H1 (cell line): Measurements from ENCODE around the gene HOXC5. TPM values are rescaled to one million over a fixed set of nuclear protein-coding genes. Genes with fewer than 3 reads are reported as not detected.

ENCODE experiments used
- CTCF ChIA-PET: fragments of 300-600 bp; sonication (Branson Sonifier 250); formaldehyde crosslinking; loops from one replicate; lab custom pipeline; 2021; ENCODE audit not compliant: partially characterized antibody; lab: Charles Lee
- POLR2A ChIA-PET: fragments of 300-600 bp; sonication (Branson Sonifier 250); formaldehyde crosslinking; loops from one replicate; lab custom pipeline; 2021; ENCODE audit warnings: inconsistent platforms; ENCODE audit not compliant: partially characterized antibody; lab: Charles Lee
- DNase-seq, 2 experiments: peaks; one replicate each; pipeline versions ENCODE4 v3.0.0 to v3.0.0-alpha.2; 2010 to 2022; ENCODE audit warnings: low spot score in 2 of 2, low read depth in 1 of 2, mixed read lengths in 1 of 2
- FAIRE-seq: peaks from 2 replicates; lab custom pipeline; 2011; peaks lifted over from hg19 to GRCh38; lab: Jason Lieb, UNC
- H2AFZ ChIP-seq: 2 replicates; pipeline ENCODE4 v1.8.1; 2012; ENCODE audit warnings: low read length, inconsistent platforms
- H2AK5ac ChIP-seq: 2 replicates; pipeline ENCODE4 v1.6.1; 2013; ENCODE audit warnings: low read depth, low read length
- H2BK120ac ChIP-seq: replicated peaks from 2 replicates; pipeline ENCODE3; 2013; ENCODE audit warnings: low read depth, low read length, inconsistent platforms
- H2BK12ac ChIP-seq: 2 replicates; pipeline ENCODE4 v1.6.1; 2013; ENCODE audit warnings: low read depth, low read length
- H2BK15ac ChIP-seq: 2 replicates; pipeline ENCODE4 v1.6.1; 2013; ENCODE audit warnings: low read length
- H2BK20ac ChIP-seq: 2 replicates; pipeline ENCODE4 v1.6.1; 2013; ENCODE audit warnings: low read length
- H2BK5ac ChIP-seq: 2 replicates; pipeline ENCODE4 v1.6.1; 2013; ENCODE audit warnings: low read depth, low read length
- H3K14ac ChIP-seq: 2 replicates; pipeline ENCODE4 v1.6.1; 2013; ENCODE audit warnings: inconsistent platforms; ENCODE audit not compliant: insufficient read length
- H3K18ac ChIP-seq: 2 replicates; pipeline ENCODE4 v1.6.1; 2013; ENCODE audit warnings: low read length; ENCODE audit errors: extremely low read depth
- H3K23ac ChIP-seq: 2 replicates; pipeline ENCODE4 v1.6.1; 2013; ENCODE audit warnings: inconsistent platforms; ENCODE audit not compliant: insufficient read length
- H3K23me2 ChIP-seq: 2 replicates; pipeline ENCODE4 v1.6.1; 2013; ENCODE audit warnings: low read depth, low read length
- H3K27ac ChIP-seq: 2 replicates; pipeline ENCODE4 v1.6.1; 2011; ENCODE audit warnings: low read depth, low read length, inconsistent platforms
- H3K27me3 ChIP-seq, 4 experiments: replicated peaks in 1 of 4; 1 replicate in 1 of 4; 2 replicates in 3 of 4; pipeline versions ENCODE4 v1.6.1 to v1.8.1; 2011 to 2013; ENCODE audit warnings: low read length in 3 of 4, mild to moderate bottlenecking in 3 of 4, inconsistent platforms in 2 of 4, mixed read lengths in 2 of 4, moderate library complexity in 1 of 4; ENCODE audit not compliant: control insufficient read depth in 3 of 4, insufficient read depth in 3 of 4; ENCODE audit errors: extremely low read depth in 1 of 4
- H3K36me3 ChIP-seq, 4 experiments: 2 replicates each; pipeline versions ENCODE4 v1.6.1 to v1.8.1; 2011 to 2013; ENCODE audit warnings: mild to moderate bottlenecking in 4 of 4, low read length in 3 of 4, moderate library complexity in 2 of 4, control low read depth in 1 of 4, inconsistent platforms in 1 of 4; ENCODE audit not compliant: insufficient read depth in 4 of 4, control insufficient read depth in 2 of 4
- H3K4ac ChIP-seq: replicated peaks from 2 replicates; pipeline ENCODE3; 2013; ENCODE audit warnings: low read length, low read depth, mixed read lengths, inconsistent platforms; ENCODE audit not compliant: insufficient read length
- H3K4me1 ChIP-seq, 4 experiments: replicated peaks in 1 of 4; 1 replicate in 1 of 4; 2 replicates in 3 of 4; pipeline versions ENCODE4 v1.6.1 to v1.8.1; 2011 to 2013; ENCODE audit warnings: low read length in 3 of 4, inconsistent platforms in 2 of 4, mixed read lengths in 1 of 4; ENCODE audit not compliant: insufficient read depth in 4 of 4, control insufficient read depth in 3 of 4
- H3K4me2 ChIP-seq, 2 experiments: 2 replicates each; pipeline versions ENCODE4 v1.6.1 to v1.8.1; 2011 to 2013; ENCODE audit warnings: low read depth in 2 of 2, low read length in 2 of 2, control low read depth in 1 of 2, inconsistent platforms in 1 of 2, mild to moderate bottlenecking in 1 of 2; ENCODE audit not compliant: insufficient read depth in 1 of 2
- H3K4me3 ChIP-seq, 4 experiments: fragments of 200-600, 300-600 bp in 1 of 4; sonication (generic), shearing (Covaris generic), sonication (Bioruptor Twin) in 1 of 4; 2 replicates each; pipeline versions ENCODE4 v1.5.1 to v1.8.1; 2011 to 2016; ENCODE audit warnings: low read length in 4 of 4, low read depth in 3 of 4, control low read depth in 2 of 4, inconsistent platforms in 2 of 4, mild to moderate bottlenecking in 2 of 4, mixed read lengths in 1 of 4, moderate library complexity in 1 of 4; ENCODE audit not compliant: insufficient read depth in 2 of 4; ENCODE audit errors: extremely low read depth in 1 of 4
- H3K56ac ChIP-seq: replicated peaks from 2 replicates; pipeline ENCODE3; 2013; ENCODE audit warnings: low read depth, mild to moderate bottlenecking, mixed read lengths, low read length, inconsistent platforms; ENCODE audit not compliant: insufficient read length
- H3K79me1 ChIP-seq: 2 replicates; pipeline ENCODE4 v1.6.1; 2013; ENCODE audit warnings: low read depth, low read length, control low read depth
- H3K79me2 ChIP-seq, 2 experiments: 2 replicates each; pipeline versions ENCODE4 v1.6.1 to v1.8.1; 2012 to 2013; ENCODE audit warnings: low read length in 2 of 2, mild to moderate bottlenecking in 2 of 2, inconsistent platforms in 1 of 2; ENCODE audit not compliant: insufficient read depth in 2 of 2, control insufficient read depth in 1 of 2
- H3K9ac ChIP-seq, 4 experiments: replicated peaks in 1 of 4; 1 replicate in 1 of 4; 2 replicates in 3 of 4; pipeline versions ENCODE4 v1.6.1 to v1.8.1; 2011 to 2013; ENCODE audit warnings: low read depth in 3 of 4, low read length in 3 of 4, control low read depth in 2 of 4, mild to moderate bottlenecking in 2 of 4, moderate library complexity in 2 of 4, inconsistent platforms in 1 of 4; ENCODE audit errors: extremely low read depth in 1 of 4
- H3K9me3 ChIP-seq, 2 experiments: 2 replicates each; pipeline versions ENCODE4 v1.6.1 to v1.8.1; 2012 to 2013; ENCODE audit warnings: mild to moderate bottlenecking in 2 of 2, moderate library complexity in 2 of 2, control low read depth in 1 of 2, inconsistent platforms in 1 of 2, low read depth in 1 of 2, low read length in 1 of 2, mixed read lengths in 1 of 2; ENCODE audit not compliant: insufficient read depth in 2 of 2
- H4K20me1 ChIP-seq, 2 experiments: replicated peaks in 1 of 2; 2 replicates each; pipeline versions ENCODE3 to v1.8.1; 2011 to 2013; ENCODE audit warnings: inconsistent platforms in 2 of 2, low read length in 2 of 2, mild to moderate bottlenecking in 1 of 2; ENCODE audit not compliant: insufficient read depth in 2 of 2, control insufficient read depth in 1 of 2
- H4K5ac ChIP-seq: 2 replicates; pipeline ENCODE4 v1.6.1; 2013; ENCODE audit warnings: low read length, low read depth, mixed read lengths, inconsistent platforms; ENCODE audit not compliant: insufficient read length
- H4K8ac ChIP-seq: 2 replicates; pipeline ENCODE4 v1.8.0; 2013; ENCODE audit warnings: mild to moderate bottlenecking, moderate library complexity, low read length, inconsistent platforms; ENCODE audit not compliant: insufficient read depth; ENCODE audit errors: extremely low read depth
- H4K91ac ChIP-seq: replicated peaks from 2 replicates; pipeline ENCODE3; 2013; ENCODE audit warnings: low read length, mixed read lengths, inconsistent platforms; ENCODE audit not compliant: insufficient read length
- ASH2L ChIP-seq: fragments of 200-600, 300-600 bp; sonication (generic); IDR thresholded peaks from one replicate; pipeline ENCODE4 v1.7.1; 2017; ENCODE audit warnings: low read length
- CBX5 ChIP-seq: fragments of 300-800, 300-1000 bp; sonication (generic); IDR thresholded peaks from 2 replicates; pipeline ENCODE4 v1.7.1; 2016; ENCODE audit warnings: antibody characterized with exemption, low read length, low read depth
- CHD1 ChIP-seq: IDR thresholded peaks from 2 replicates; pipeline ENCODE4 v1.6.1; 2012; ENCODE audit warnings: low read depth, low read length, improper control_type of control experiment
- CHD2 ChIP-seq: IDR thresholded peaks from 2 replicates; pipeline ENCODE4 v1.6.1; 2012; ENCODE audit warnings: low read length, improper control_type of control experiment
- EGR1 ChIP-seq: IDR thresholded peaks from 2 replicates; pipeline ENCODE4 v1.6.1; 2011; ENCODE audit warnings: low read depth, low read length, borderline replicate concordance
- KDM4A ChIP-seq: IDR thresholded peaks from one replicate; pipeline ENCODE4 v1.7.1; 2012; ENCODE audit warnings: low read depth, mild to moderate bottlenecking, moderate library complexity, low read length, inconsistent platforms; ENCODE audit not compliant: severe bottlenecking
- POLR2AphosphoS5 ChIP-seq: IDR thresholded peaks from 2 replicates; pipeline ENCODE4 v1.6.1; 2011; ENCODE audit warnings: low read depth, low read length
- POU5F1 ChIP-seq: IDR thresholded peaks from 2 replicates; pipeline ENCODE4 v1.6.1; 2011; ENCODE audit warnings: low read depth, mild to moderate bottlenecking, low read length, moderate library complexity
- RNF2 ChIP-seq: fragments of 200-900, 300-1000 bp; sonication (generic); IDR thresholded peaks from 2 replicates; pipeline ENCODE4 v1.7.1; 2016; ENCODE audit warnings: borderline replicate concordance, low read depth, mild to moderate bottlenecking, antibody characterized with exemption, low read length; ENCODE audit not compliant: poor library complexity, severe bottlenecking; ENCODE audit errors: missing control alignments
- SUZ12 ChIP-seq: fragments of 200-600 bp; sonication (generic); IDR thresholded peaks from 2 replicates; pipeline ENCODE4 v1.6.1; 2012; ENCODE audit warnings: mild to moderate bottlenecking, inconsistent platforms, low read length, moderate library complexity, mixed read lengths
- TAF7 ChIP-seq: optimal IDR thresholded peaks from 2 replicates; pipeline ENCODE3; 2011; ENCODE audit warnings: low read depth, mild to moderate bottlenecking, inconsistent platforms, low read length, moderate library complexity, borderline replicate concordance
- WGBS, 2 experiments: shearing (Covaris generic) in 1 of 2; methylation state at CpG; one replicate each; pipeline versions ENCODE4 v1.1.6 to v1.1.7; 2013 to 2015; ENCODE audit warnings: low lambda C conversion rate in 2 of 2, mixed read lengths in 2 of 2, inconsistent platforms in 1 of 2, low coverage in 1 of 2, missing lambda C conversion rate in 1 of 2; ENCODE audit not compliant: insufficient replicate concordance in 2 of 2, insufficient coverage in 1 of 2, insufficient read length in 1 of 2; ENCODE audit errors: extremely low coverage in 1 of 2, missing lambda C conversion rate in 1 of 2; 5-methylcytosine and 5-hydroxymethylcytosine counted together
- polyA plus RNA-seq, 7 experiments: library from polyadenylated mRNA; depleted of rRNA in 3 of 7; stranded (reverse) in 5 of 7; unstranded in 2 of 7; fragments of >200 nt in 5 of 7; fragments of 200-250 nt in 2 of 7; gene quantifications; 1 replicate in 5 of 7; 2 replicates in 1 of 7; 4 replicates in 1 of 7; pipeline versions ENCODE4 v1.2.1 to v1.2.3, GENCODE V29; 2011 to 2013; ENCODE audit warnings: missing spikeins in 2 of 7, mixed read lengths in 2 of 7
- total RNA-seq: library from RNA; stranded (reverse); fragmentation: NEBNext Ultra II Directional; extraction: Animal tissue kit (Norgen Biotek cat#: 25700); gene quantifications from 2 replicates; pipeline ENCODE4 v1.2.1, GENCODE V29; 2021

HOXC5 gene
- total and polyA plus RNA-seq, 2 of the 8 experiments (the other 6 are each of a cell fraction or from before 2014, with no cell fraction given), result not detected

- no peak overlapping the region for H3K9ac ChIP-seq
- H4K8ac ChIP-seq, result no peak overlapping the region
- H4K91ac ChIP-seq, result no peak overlapping the region
- H2AK5ac ChIP-seq, result no peak overlapping the region
- H3K56ac ChIP-seq, result no peak overlapping the region
- peak overlapping the region in 1 of 2 experiments; percentile 11; a peak in 1 of 4 replicates for H3K4me2 ChIP-seq
- peaks cover 5 to 13% (median 8%) of the 10 kb centered on the region in 4 experiments; a peak in 6 of 7 replicates for H3K4me1 ChIP-seq
- TF ChIP-seq SUZ12 (no peak), EGR1 (no peak), TAF7 (no peak), ASH2L (no peak), POU5F1 (no peak), CBX5 (no peak), KDM4A (no peak), CHD1 (no peak), POLR2AphosphoS5 (no peak), CHD2 (no peak), RNF2 (no peak)
- POLR2A ChIA-PET, result interaction anchor here (0.5 to 0.7 kb wide), 3 partner anchors 17 to 99 kb away, joined by 4 to 5 read pairs (median 5); no protein-coding TSS in a partner anchor
- H2BK120ac ChIP-seq, result no peak overlapping the region
- H3K18ac ChIP-seq, result no peak overlapping the region
- no peaks in the 10 kb centered on the region for H4K20me1 ChIP-seq
- FAIRE-seq, result no peak
- no peak overlapping the region for H3K27ac ChIP-seq
- H3K27me3 ChIP-seq, result peaks cover 31 to 65% (median 52%) of the 10 kb centered on the region in 4 experiments
- no peak overlapping the region for H4K5ac ChIP-seq
- H2BK20ac ChIP-seq, result 0 out of 2 replicates have a peak overlapping the region, but pooled peaks have one; percentile 29
- H3K79me1 ChIP-seq, result no peaks in the 10 kb centered on the region
- no peak overlapping the region for H2BK5ac ChIP-seq
- H3K4ac ChIP-seq, result no peak overlapping the region
- H3K9me3 ChIP-seq, result no peaks in the 10 kb centered on the region
- H3K14ac ChIP-seq, result no peak overlapping the region
- no peak for DNase-seq
- no peak overlapping the region for H2BK15ac ChIP-seq
- H3K23ac ChIP-seq, result no peak overlapping the region
- H3K36me3 ChIP-seq, result no peaks in the 10 kb centered on the region
- no peaks in the 10 kb centered on the region for H3K79me2 ChIP-seq
- peak overlapping the region in 1 of 4 experiments; percentile 25; a peak in 1 of 8 replicates for H3K4me3 ChIP-seq
- H3K23me2 ChIP-seq, result no peaks in the 10 kb centered on the region
- CTCF ChIA-PET, result interaction anchor here (0.7 to 1.6 kb wide), 7 partner anchors 14 to 133 kb away, joined by 3 to 6 read pairs (median 4); partner anchors contain the start of gene HOXC4
- H2AFZ ChIP-seq, result no peak overlapping the region
- 24% methylated on average over 6 of the region's 6 CpGs; no CpG with 5 or more reads in 1 of the 2 experiments for WGBS, 2 experiments
- no peak overlapping the region; the same call in 1 of the 2 replicates for H2BK12ac ChIP-seq
Observed at GRCh38 chr12:54075409-54075808, 42.6 kb downstream of the HOXC5 start.
